Measurements from ENCODE around the gene C20orf204. TPM values are rescaled to one million over a fixed set of nuclear protein-coding genes. Genes with fewer than 3 reads are reported as not detected.

C20orf204 gene
- total and polyA plus RNA-seq, 2 donors (not counting 3 experiments of a cell fraction or from before 2014, with no cell fraction given) = 2.8 to 5.8 TPM

- intact Hi-C loops (cut with micrococcal nuclease) (no loop called here), dilution Hi-C loops (cut with MboI; ENCODE audit: extremely low pct_ligation_motif_present, low sequenced_read_pairs) (no loop called here)
- ChIA-PET CTCF (interaction anchor here (3.0 kb wide), 1 partner anchor 43 kb away, joined by 14 read pairs; no protein-coding TSS in a partner anchor), POLR2A (no interaction called here)
- peaks cover 20 to 28% of the 10 kb centered on the region in 2 experiments for H3K27me3 ChIP-seq (ENCODE audit: control insufficient read depth in 2 of 2, insufficient read depth in 2 of 2, low read length in 2 of 2)
- H3K9me3 ChIP-seq (replicated peaks; ENCODE audit: control insufficient read depth, insufficient read depth, low read length) = no peaks in the 10 kb centered on the region
- H3K79me2 ChIP-seq (ENCODE audit: control insufficient read depth, insufficient read depth, low read length) = peaks cover 6% of the 10 kb centered on the region
- BruUV-seq (replicated peaks) = no TSS peak
- H3K4me1 ChIP-seq (ENCODE audit: control insufficient read depth, extremely low read depth, insufficient read depth, low read length) = peaks cover 20% of the 10 kb centered on the region
- H3K36me3 ChIP-seq (ENCODE audit: control insufficient read depth in 2 of 2, extremely low read depth in 1 of 2, insufficient read depth in 2 of 2, low read length in 2 of 2) = no peaks in the 10 kb centered on the region
- no peak overlapping the region for H3K9ac ChIP-seq (replicated peaks; ENCODE audit: extremely low read depth, insufficient read depth, low read length)
- TF ChIP-seq, protein P1, sequence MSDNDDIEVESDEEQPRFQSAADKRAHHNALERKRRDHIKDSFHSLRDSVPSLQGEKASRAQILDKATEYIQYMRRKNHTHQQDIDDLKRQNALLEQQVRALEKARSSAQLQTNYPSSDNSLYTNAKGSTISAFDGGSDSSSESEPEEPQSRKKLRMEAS (IDR thresholded peaks at IDR 0.05; ENCODE audit: insufficient read depth, insufficient read length) = no peak
- no peak for TF ChIP-seq JUN (IDR thresholded peaks at IDR 0.05; ENCODE audit: borderline replicate concordance, insufficient read depth, insufficient read length, low read depth)
- no peak for TF ChIP-seq MYC (IDR thresholded peaks at IDR 0.05; ENCODE audit: low read depth, low read length)
- no peak for TF ChIP-seq GATA2 (IDR thresholded peaks at IDR 0.05; ENCODE audit: insufficient read depth, insufficient read length, low read depth, low read length)
- TF ChIP-seq POLR2A (IDR thresholded peaks at IDR 0.05; ENCODE audit: low read depth, low read length) = no peak
- no peak for TF ChIP-seq CTCF (IDR thresholded peaks at IDR 0.05; ENCODE audit: extremely low read depth in 1 of 2, insufficient read depth in 1 of 2, low read depth in 1 of 2, low read length in 2 of 2)
- no peak for TF ChIP-seq FOS (IDR thresholded peaks at IDR 0.05; ENCODE audit: borderline replicate concordance, insufficient read depth, low read length)
- TF ChIP-seq EZH2 (IDR thresholded peaks at IDR 0.05; ENCODE audit: borderline replicate concordance, low read depth, low read length, severe bottlenecking) = no peak
- no peak for TF ChIP-seq POLR2AphosphoS5 (IDR thresholded peaks at IDR 0.05; ENCODE audit: insufficient read depth, low read depth, low read length)
- no peak overlapping the region for H3K4me3 ChIP-seq (replicated peaks in 1 of 3; ENCODE audit: insufficient read depth in 1 of 3, low read depth in 1 of 3, low read length in 3 of 3)
- H3K27ac ChIP-seq (ENCODE audit: insufficient read depth, low read depth, low read length) = no peak overlapping the region
- no peaks in the 10 kb centered on the region for H4K20me1 ChIP-seq (replicated peaks; ENCODE audit: control insufficient read depth, extremely low read depth, insufficient read depth, low read length)
- no peaks in the 10 kb centered on the region for H3K9me1 ChIP-seq (replicated peaks; ENCODE audit: control insufficient read depth, extremely low read depth, insufficient read depth, low read length)
- DNase-seq (ENCODE audit: low read depth, low spot score) = no peak
- no peak overlapping the region for H2AFZ ChIP-seq (ENCODE audit: low read depth, low read length)
- no peak overlapping the region for H3K4me2 ChIP-seq (ENCODE audit: insufficient read depth, low read length)
- FAIRE-seq = no peak
Observed at GRCh38 chr20:64081624-64081964, 45.6 kb downstream of the C20orf204 start.

Data from endothelial cell of umbilical vein (primary cell).